Erythroblast (primary cell): ENCODE results near the gene DPF3.

Experiments used
- DNase-seq, 2 experiments: peaks; one replicate each; lab custom pipeline; 2025; lab: John Stamatoyannopoulos, UW
- GATA1 ChIP-seq: IDR thresholded peaks from 2 replicates; pipeline ENCODE4 v1.6.1; 2011; ENCODE audit warnings: low read depth, mild to moderate bottlenecking, control low read depth, low read length, moderate library complexity
- POLR2A ChIP-seq: IDR thresholded peaks from 2 replicates; pipeline ENCODE4 v1.6.1; 2011; ENCODE audit warnings: mild to moderate bottlenecking, low read length

Gene DPF3

GRCh38 chr14:72779679-72780078 lies 114.2 kb downstream of the DPF3 start:
- no peak for TF ChIP-seq POLR2A
- no peak for TF ChIP-seq GATA1
- DNase-seq: no peak

GRCh38 chr14:72777636-72778035 lies 116.3 kb downstream of the DPF3 start:
- TF ChIP-seq GATA1 (no peak), POLR2A (no peak)
- peak in 1 of 2 experiments; percentile 37 for DNase-seq

- TF ChIP-seq POLR2A (no peak), GATA1 (no peak)
- peak; percentile 67 to 88 for DNase-seq
These were observed 117.1 kb downstream of the DPF3 start for GRCh38 chr14:72776701-72777261.

GRCh38 chr14:72775923-72776554 lies 117.9 kb downstream of the DPF3 start:
- no peak for TF ChIP-seq POLR2A
- TF ChIP-seq GATA1: no peak
- DNase-seq: no peak

GRCh38 chr14:72774894-72775620 lies 118.8 kb downstream of the DPF3 start:
- no peak for TF ChIP-seq POLR2A
- no peak for TF ChIP-seq GATA1

GRCh38 chr14:72774141-72774540 lies 119.8 kb downstream of the DPF3 start:
- no peak for TF ChIP-seq POLR2A
- no peak for TF ChIP-seq GATA1
- peak in 1 of 2 experiments; percentile 24 for DNase-seq

More at GRCh38 chr14:72774894-72775620, 118.8 kb downstream of the DPF3 start:
- no peak for DNase-seq

GRCh38 chr14:72771561-72771960 lies 122.3 kb downstream of the DPF3 start:
- TF ChIP-seq POLR2A (no peak), GATA1 (no peak)

GRCh38 chr14:72766296-72766695 lies 127.6 kb downstream of the DPF3 start:
- no peak for DNase-seq
- no peak for TF ChIP-seq GATA1
- no peak for TF ChIP-seq POLR2A

More at GRCh38 chr14:72771561-72771960, 122.3 kb downstream of the DPF3 start:
- DNase-seq: no peak

- no peak for DNase-seq
- TF ChIP-seq GATA1 (no peak), POLR2A (no peak)
These were observed 130.0 kb downstream of the DPF3 start for GRCh38 chr14:72763892-72764291.

GRCh38 chr14:72759670-72760069 lies 134.2 kb downstream of the DPF3 start:
- no peak for DNase-seq
- TF ChIP-seq GATA1: no peak
- TF ChIP-seq POLR2A: no peak

- no peak for TF ChIP-seq POLR2A
- no peak for TF ChIP-seq GATA1
- no peak for DNase-seq
These were observed 134.9 kb downstream of the DPF3 start for GRCh38 chr14:72758993-72759392.

- DNase-seq: no peak
- TF ChIP-seq POLR2A (no peak), GATA1 (no peak)
These were observed 135.5 kb downstream of the DPF3 start for GRCh38 chr14:72758420-72758819.

- TF ChIP-seq GATA1: no peak
- TF ChIP-seq POLR2A: no peak
These were observed 136.9 kb downstream of the DPF3 start for GRCh38 chr14:72756967-72757366.

GRCh38 chr14:72755766-72756165 lies 138.1 kb downstream of the DPF3 start:
- no peak for DNase-seq
- no peak for TF ChIP-seq POLR2A

More at GRCh38 chr14:72756967-72757366, 136.9 kb downstream of the DPF3 start:
- DNase-seq: no peak
